Measurements from ENCODE around the gene NOTUM.

NOTUM gene

GRCh38 chr17:81960130-81960958 is 643 bp downstream of the NOTUM start:
- H3K27ac ChIP-seq (replicated peaks; ENCODE audit: low read length) = no peak overlapping the region
- peak overlapping the region; percentile 98 for H3K23ac ChIP-seq (ENCODE audit: low read depth, low read length, poor library complexity)
- no peak overlapping the region for H3K4ac ChIP-seq (ENCODE audit: low read length)
- H2BK5ac ChIP-seq (ENCODE audit: low read length) = peak overlapping the region; percentile 39
- no CpG with 5 or more reads among the region's 98 CpGs for WGBS, 2 donors (ENCODE audit: extremely low coverage in 2 of 2, insufficient read length in 2 of 2, insufficient replicate concordance in 1 of 2)
- peak overlapping the region in 1 of 2 donors; percentile 65 for H3K4me3 ChIP-seq (ENCODE audit: low read length in 2 of 2)
- peak overlapping the region; percentile 95 for H2AK5ac ChIP-seq (ENCODE audit: low read depth, low read length)
- H3K36me3 ChIP-seq (replicated peaks in 1 of 2; ENCODE audit: control insufficient read depth in 2 of 2, insufficient read depth in 2 of 2, low read length in 2 of 2) = no peaks in the 10 kb centered on the region
- H2BK120ac ChIP-seq (ENCODE audit: low read depth, low read length) = no peak overlapping the region
- no peak for DNase-seq (ENCODE audit: low spot score)
- H2BK15ac ChIP-seq (ENCODE audit: low read length) = peak overlapping the region; percentile 98
- no peak overlapping the region for H4K8ac ChIP-seq (ENCODE audit: low read depth, low read length)
- peaks cover 2 to 14% of the 10 kb centered on the region in 2 donors for H3K4me1 ChIP-seq (ENCODE audit: control insufficient read depth in 2 of 2, insufficient read depth in 1 of 2, low read depth in 1 of 2, low read length in 2 of 2)
- no peaks in the 10 kb centered on the region for H3K9me3 ChIP-seq (replicated peaks in 1 of 2; ENCODE audit: control insufficient read depth in 2 of 2, insufficient read depth in 1 of 2, low read depth in 1 of 2, low read length in 2 of 2)
- peak overlapping the region; percentile 88 for H2AFZ ChIP-seq (ENCODE audit: low read length)
- H3K9ac ChIP-seq (ENCODE audit: low read depth, low read length, poor library complexity) = no peak overlapping the region
- H2BK12ac ChIP-seq (ENCODE audit: low read length) = peak overlapping the region; percentile 90
- peaks cover 1% of the 10 kb centered on the region for H3K79me1 ChIP-seq (ENCODE audit: low read depth, low read length)
- peak overlapping the region; percentile 69 for H3K4me2 ChIP-seq (ENCODE audit: insufficient read depth, low read length, poor library complexity, severe bottlenecking)
- H4K91ac ChIP-seq (ENCODE audit: low read depth, low read length, poor library complexity) = no peak overlapping the region
- H3K14ac ChIP-seq (ENCODE audit: low read length) = peak overlapping the region; percentile 82
- H3K18ac ChIP-seq (ENCODE audit: low read length) = peak overlapping the region; percentile 83
- peaks cover 31 to 86% (median 68%) of the 10 kb centered on the region in 3 experiments for H3K27me3 ChIP-seq (ENCODE audit: control insufficient read depth in 3 of 3, insufficient read depth in 3 of 3, low read depth in 1 of 3, low read length in 3 of 3)

GRCh38 chr17:81959362-81960129 is 1.4 kb downstream of the NOTUM start:
- H2AK5ac ChIP-seq (ENCODE audit: low read depth, low read length) = peak overlapping the region; percentile 97
- no peak overlapping the region for H3K27ac ChIP-seq (replicated peaks; ENCODE audit: low read length)
- H3K4me3 ChIP-seq (ENCODE audit: low read length in 2 of 2) = peak overlapping the region; percentile 12 to 65
- H3K18ac ChIP-seq (ENCODE audit: low read length) = peak overlapping the region; percentile 89
- no peak overlapping the region for H3K4ac ChIP-seq (ENCODE audit: low read length)
- peak overlapping the region; percentile 69 for H3K4me2 ChIP-seq (ENCODE audit: insufficient read depth, low read length, poor library complexity, severe bottlenecking)
- H4K91ac ChIP-seq (ENCODE audit: low read depth, low read length, poor library complexity) = no peak overlapping the region
- peak overlapping the region; percentile 98 for H3K23ac ChIP-seq (ENCODE audit: low read depth, low read length, poor library complexity)
- peak overlapping the region; percentile 39 for H2BK5ac ChIP-seq (ENCODE audit: low read length)
- H2BK15ac ChIP-seq (ENCODE audit: low read length) = peak overlapping the region; percentile 19
- H2AFZ ChIP-seq (ENCODE audit: low read length) = peak overlapping the region; percentile 88
- DNase-seq (ENCODE audit: low spot score) = no peak
- H3K4me1 ChIP-seq (ENCODE audit: control insufficient read depth in 2 of 2, insufficient read depth in 1 of 2, low read depth in 1 of 2, low read length in 2 of 2) = peaks cover 2 to 7% of the 10 kb centered on the region in 2 donors
- peak overlapping the region; percentile 96 for H3K14ac ChIP-seq (ENCODE audit: low read length)
- no peaks in the 10 kb centered on the region for H3K36me3 ChIP-seq (replicated peaks in 1 of 2; ENCODE audit: control insufficient read depth in 2 of 2, insufficient read depth in 2 of 2, low read length in 2 of 2)
- peaks cover 1% of the 10 kb centered on the region for H3K79me1 ChIP-seq (ENCODE audit: low read depth, low read length)
- no peak overlapping the region for H3K9ac ChIP-seq (ENCODE audit: low read depth, low read length, poor library complexity)
- peak overlapping the region; percentile 94 for H2BK120ac ChIP-seq (ENCODE audit: low read depth, low read length)
- H3K9me3 ChIP-seq (replicated peaks in 1 of 2; ENCODE audit: control insufficient read depth in 2 of 2, insufficient read depth in 1 of 2, low read depth in 1 of 2, low read length in 2 of 2) = no peaks in the 10 kb centered on the region
- no peak overlapping the region for H2BK12ac ChIP-seq (ENCODE audit: low read length)
- no peak overlapping the region for H4K8ac ChIP-seq (ENCODE audit: low read depth, low read length)
- peaks cover 31 to 83% (median 67%) of the 10 kb centered on the region in 3 experiments for H3K27me3 ChIP-seq (ENCODE audit: control insufficient read depth in 3 of 3, insufficient read depth in 3 of 3, low read depth in 1 of 3, low read length in 3 of 3)
- WGBS, 2 donors (ENCODE audit: extremely low coverage in 2 of 2, insufficient read length in 2 of 2, insufficient replicate concordance in 1 of 2) = no CpG with 5 or more reads among the region's 112 CpGs

GRCh38 chr17:81958633-81959342 is 2.2 kb downstream of the NOTUM start:
- no peak for DNase-seq (ENCODE audit: low spot score)
- peaks cover 31 to 75% (median 61%) of the 10 kb centered on the region in 3 experiments for H3K27me3 ChIP-seq (ENCODE audit: control insufficient read depth in 3 of 3, insufficient read depth in 3 of 3, low read depth in 1 of 3, low read length in 3 of 3)
- H3K4me3 ChIP-seq (ENCODE audit: low read length in 2 of 2) = no peak overlapping the region
- peak overlapping the region; percentile 19 for H2BK15ac ChIP-seq (ENCODE audit: low read length)
- no CpG with 5 or more reads among the region's 15 CpGs for WGBS, 2 donors (ENCODE audit: extremely low coverage in 2 of 2, insufficient read length in 2 of 2, insufficient replicate concordance in 1 of 2)
- peak overlapping the region; percentile 97 for H2AK5ac ChIP-seq (ENCODE audit: low read depth, low read length)
- peak overlapping the region; percentile 94 for H2BK120ac ChIP-seq (ENCODE audit: low read depth, low read length)
- H3K36me3 ChIP-seq (replicated peaks in 1 of 2; ENCODE audit: control insufficient read depth in 2 of 2, insufficient read depth in 2 of 2, low read length in 2 of 2) = no peaks in the 10 kb centered on the region
- peak overlapping the region; percentile 49 for H3K4me2 ChIP-seq (ENCODE audit: insufficient read depth, low read length, poor library complexity, severe bottlenecking)
- peak overlapping the region; percentile 96 for H3K14ac ChIP-seq (ENCODE audit: low read length)
- H3K79me1 ChIP-seq (ENCODE audit: low read depth, low read length) = peaks cover 1% of the 10 kb centered on the region
- peak overlapping the region; percentile 98 for H3K23ac ChIP-seq (ENCODE audit: low read depth, low read length, poor library complexity)
- H2AFZ ChIP-seq (ENCODE audit: low read length) = no peak overlapping the region
- H3K18ac ChIP-seq (ENCODE audit: low read length) = peak overlapping the region; percentile 89
- H3K4ac ChIP-seq (ENCODE audit: low read length) = no peak overlapping the region
- H4K91ac ChIP-seq (ENCODE audit: low read depth, low read length, poor library complexity) = no peak overlapping the region
- H3K27ac ChIP-seq (replicated peaks; ENCODE audit: low read length) = no peak overlapping the region
- H3K4me1 ChIP-seq (ENCODE audit: control insufficient read depth in 2 of 2, insufficient read depth in 1 of 2, low read depth in 1 of 2, low read length in 2 of 2) = peaks cover 2 to 4% of the 10 kb centered on the region in 2 donors
- H3K9me3 ChIP-seq (replicated peaks in 1 of 2; ENCODE audit: control insufficient read depth in 2 of 2, insufficient read depth in 1 of 2, low read depth in 1 of 2, low read length in 2 of 2) = no peaks in the 10 kb centered on the region
- H3K9ac ChIP-seq (ENCODE audit: low read depth, low read length, poor library complexity) = no peak overlapping the region
- no peak overlapping the region for H4K8ac ChIP-seq (ENCODE audit: low read depth, low read length)
- no peak overlapping the region for H2BK5ac ChIP-seq (ENCODE audit: low read length)
- no peak overlapping the region for H2BK12ac ChIP-seq (ENCODE audit: low read length)
